NCI-H1105 treated with DMSO at 0.1 percent for 48 hours (cell line): Measurements from ENCODE around the gene PLA2G4C.

ENCODE experiments used
- DNase-seq: peaks from one replicate; lab custom pipeline; 2025; lab: John Stamatoyannopoulos, UW

Gene PLA2G4C

DNA sequence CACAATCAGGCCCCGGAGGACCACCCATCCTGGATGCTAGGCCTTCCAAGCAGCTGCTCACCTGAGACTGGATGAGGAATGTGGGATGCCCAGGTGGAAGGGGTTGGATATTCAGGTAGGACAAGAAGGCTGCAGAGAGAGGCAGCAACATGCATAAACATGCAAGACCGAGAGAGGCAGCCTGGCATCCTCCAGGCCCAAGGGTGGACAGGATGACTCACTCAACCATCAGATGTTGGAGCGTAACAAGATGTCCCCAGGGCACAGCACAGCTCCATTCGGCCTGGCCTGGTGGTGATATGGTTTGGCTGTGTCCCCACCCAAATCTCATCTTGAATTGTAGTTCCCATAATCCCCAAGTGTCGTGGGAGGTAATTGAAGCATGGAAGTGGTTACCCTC lies 56.8 kb downstream of the PLA2G4C start:
- DNase-seq, result no peak

- no peak for DNase-seq
Measured at GRCh38 chr19:48053076-48053475, 57.5 kb downstream of the PLA2G4C start.

- DNase-seq, result no peak
Measured at GRCh38 chr19:48051335-48052033, 59.1 kb downstream of the PLA2G4C start.

GRCh38 chr19:48044561-48044960 lies 66.1 kb downstream of the PLA2G4C start:
- no peak for DNase-seq

GRCh38 chr19:48043675-48044258 lies 66.8 kb downstream of the PLA2G4C start, which contains the start of gene CABP5:
Gene CABP5 (minus strand): TSS chr19:48044079. CDS start chr19:48043922, 157 bp downstream.
- DNase-seq, result no peak

GRCh38 chr19:48041877-48042580 lies 68.6 kb downstream of the PLA2G4C start:
- no peak for DNase-seq

GRCh38 chr19:48036765-48037164 lies 73.9 kb downstream of the PLA2G4C start:
- DNase-seq, result no peak

- no peak for DNase-seq
Measured at GRCh38 chr19:48033604-48034003, 77.0 kb downstream of the PLA2G4C start.

DNA sequence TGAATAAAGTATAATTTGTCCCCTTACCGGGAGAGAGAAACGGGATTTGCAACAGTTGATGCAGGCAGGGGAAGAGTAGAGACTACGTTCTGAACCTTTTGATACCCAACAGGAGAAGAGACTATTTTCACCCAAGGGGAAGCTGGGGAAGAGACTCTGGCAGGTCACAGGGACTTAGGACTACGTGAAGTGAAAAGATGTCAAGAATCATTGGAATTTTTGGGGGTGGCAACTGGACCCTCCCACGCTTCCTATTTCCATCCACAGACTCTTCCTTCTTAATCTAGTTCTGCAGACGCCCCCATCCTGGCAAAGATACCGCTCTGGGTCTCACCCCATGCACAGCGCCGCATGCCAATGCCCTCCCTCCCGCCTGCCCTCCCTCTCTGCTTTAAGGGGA lies 80.5 kb downstream of the PLA2G4C start:
- no peak for DNase-seq

DNA sequence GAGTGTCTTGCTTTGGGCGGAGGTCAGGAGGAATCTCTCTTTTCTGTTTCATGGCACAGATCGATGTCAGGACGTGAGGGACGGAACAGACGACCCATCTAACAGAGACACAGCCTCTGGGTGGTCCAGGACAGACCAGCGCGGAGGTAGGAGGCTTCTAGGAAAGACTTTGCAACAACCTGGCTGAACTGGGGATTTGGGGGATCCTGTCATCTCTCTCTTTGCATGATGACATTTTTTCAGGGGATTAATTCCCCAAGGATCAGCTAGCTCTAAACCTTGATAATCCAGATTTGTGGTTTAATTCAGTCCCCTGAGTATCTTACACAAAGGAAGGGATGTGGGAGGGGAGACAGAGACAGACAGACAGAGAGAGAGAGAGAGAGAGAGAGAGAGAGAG lies 81.2 kb downstream of the PLA2G4C start:
- DNase-seq, result no peak

- DNase-seq, result no peak
Measured at GRCh38 chr19:48025480-48025879, 85.1 kb downstream of the PLA2G4C start.

- DNase-seq, result no peak
Measured at GRCh38 chr19:48023518-48023917, 87.1 kb downstream of the PLA2G4C start.

GRCh38 chr19:48023011-48023410 lies 87.6 kb downstream of the PLA2G4C start:
- DNase-seq, result no peak

DNA sequence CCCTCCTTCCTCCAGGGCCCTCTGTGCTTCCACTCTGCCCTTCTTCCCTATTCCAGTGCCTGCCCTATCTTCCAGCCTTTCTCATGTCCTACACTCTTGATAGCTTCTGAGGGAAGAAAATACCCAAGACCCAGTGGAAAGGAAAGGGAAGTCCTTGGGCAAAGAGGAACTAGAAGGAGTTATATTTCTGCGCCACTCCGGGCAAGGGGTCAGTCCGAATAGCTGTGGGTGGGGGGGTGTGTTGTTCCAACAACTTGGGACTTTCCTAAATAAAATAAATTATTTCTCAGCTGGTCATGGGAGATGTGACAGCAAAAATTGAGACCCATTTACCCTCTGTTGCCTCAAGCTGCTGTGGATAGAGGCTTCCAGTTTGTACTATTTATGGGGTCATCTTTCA lies 89.9 kb downstream of the PLA2G4C start:
- DNase-seq, result no peak

- no peak for DNase-seq
Measured at GRCh38 chr19:48010932-48011758, 99.5 kb downstream of the PLA2G4C start.

- no peak for DNase-seq
Measured at GRCh38 chr19:48006762-48007161, 103.9 kb downstream of the PLA2G4C start.

- DNase-seq, result no peak
Measured at GRCh38 chr19:48004236-48004635, 106.4 kb downstream of the PLA2G4C start.

GRCh38 chr19:48000846-48001245 lies 109.8 kb downstream of the PLA2G4C start:
- no peak for DNase-seq

- DNase-seq, result no peak
Measured at GRCh38 chr19:47998800-47999199, 111.8 kb downstream of the PLA2G4C start.
